Hepatocyte (in vitro differentiated cells): ENCODE data around the gene RANBP1. TPM values are rescaled to one million over a fixed set of nuclear protein-coding genes. Genes with fewer than 3 reads are reported as not detected.

Experiments used
- DNase-seq: peaks from one replicate; pipeline ENCODE4 v3.0.0-alpha.2; 2016; ENCODE audit warnings: low spot score
- H2AFZ ChIP-seq: fragments of 200-600 bp; sonication (generic); 2 replicates; pipeline ENCODE4 v1.6.0; 2016; ENCODE audit warnings: antibody characterized with exemption, mild to moderate bottlenecking
- H3K27ac ChIP-seq: fragments of 200-600 bp; sonication (generic); 2 replicates; pipeline ENCODE4 v1.5.1; 2016; ENCODE audit warnings: mild to moderate bottlenecking
- H3K27me3 ChIP-seq: fragments of 200-600 bp; sonication (generic); 2 replicates; pipeline ENCODE4 v1.6.1; 2016
- H3K36me3 ChIP-seq: fragments of 200-600 bp; sonication (generic); replicated peaks from 2 replicates; pipeline ENCODE4 v1.5.1; 2016; ENCODE audit warnings: low read depth; ENCODE audit not compliant: insufficient read depth
- H3K4me1 ChIP-seq: fragments of 200-600 bp; sonication (generic); 2 replicates; pipeline ENCODE4 v1.5.1; 2016; ENCODE audit warnings: mild to moderate bottlenecking, moderate library complexity; ENCODE audit not compliant: insufficient read depth
- H3K4me2 ChIP-seq: fragments of 200-600 bp; sonication (generic); 2 replicates; pipeline ENCODE4 v1.6.0; 2016
- H3K4me3 ChIP-seq: fragments of 200-600 bp; sonication (generic); 2 replicates; pipeline ENCODE4 v1.5.1; 2016; ENCODE audit warnings: mild to moderate bottlenecking
- H3K79me2 ChIP-seq: fragments of 200-600 bp; sonication (generic); 2 replicates; pipeline ENCODE4 v1.6.0; 2017; ENCODE audit warnings: mild to moderate bottlenecking
- H3K9me2 ChIP-seq: fragments of 200-600 bp; sonication (generic); replicated peaks from 2 replicates; pipeline ENCODE4 v1.6.0; 2017; ENCODE audit warnings: mild to moderate bottlenecking; ENCODE audit not compliant: insufficient read depth
- H3K9me3 ChIP-seq: fragments of 200-600 bp; sonication (generic); 2 replicates; pipeline ENCODE4 v1.5.1; 2016; ENCODE audit warnings: low read depth, mild to moderate bottlenecking
- H4K20me1 ChIP-seq: fragments of 200-600 bp; sonication (generic); 2 replicates; pipeline ENCODE4 v1.6.0; 2016; ENCODE audit warnings: mild to moderate bottlenecking; ENCODE audit not compliant: insufficient read depth, poor library complexity, severe bottlenecking
- CTCF ChIP-seq: fragments of 200-600 bp; sonication (generic); IDR thresholded peaks from 2 replicates; pipeline ENCODE4 v1.5.1; 2016; ENCODE audit warnings: antibody characterized with exemption, mild to moderate bottlenecking; ENCODE audit not compliant: poor library complexity
- EZH2 ChIP-seq: fragments of 200-600 bp; sonication (generic); IDR thresholded peaks from 2 replicates; pipeline ENCODE4 v1.6.1; 2016; ENCODE audit warnings: antibody characterized with exemption, mild to moderate bottlenecking, borderline replicate concordance
- EZH2phosphoT487 ChIP-seq: fragments of 200-600 bp; sonication (generic); IDR thresholded peaks from one replicate; pipeline ENCODE4 v1.6.1; 2018; ENCODE audit warnings: antibody characterized with exemption, mild to moderate bottlenecking, low read depth, moderate library complexity; ENCODE audit not compliant: unreplicated experiment, severe bottlenecking
- WGBS: methylation state at CpG from one replicate; pipeline ENCODE4 v1.1.6; 2016; ENCODE audit warnings: low lambda C conversion rate; ENCODE audit errors: missing lambda C conversion rate; 5-methylcytosine and 5-hydroxymethylcytosine counted together
- polyA plus RNA-seq: library from polyadenylated mRNA; unstranded; fragments of >200 nt; fragmentation: Nextera tagmentation; extraction: Ambion mirVana; gene quantifications from 2 replicates; pipeline ENCODE4 v1.2.1, GENCODE V29; 2016
- total RNA-seq: library from RNA; depleted of rRNA; stranded (reverse); fragments of >200 nt; gene quantifications from 2 replicates; pipeline ENCODE4 v1.2.3, GENCODE V29; 2014

The RANBP1 gene
- total and polyA plus RNA-seq, 2 experiments from 2014 or later, result 189 to 227 TPM

- 89% methylated on average over 4 of the region's 4 CpGs for WGBS
- no peak for TF ChIP-seq EZH2
- TF ChIP-seq CTCF, result no peak
- TF ChIP-seq EZH2phosphoT487, result no peak
Observed at GRCh38 chr22:20138417-20138738, 22.5 kb downstream of the RANBP1 start.

GRCh38 chr22:20138868-20139267 is 23.0 kb downstream of the RANBP1 start:
- H3K4me3 ChIP-seq, result no peak overlapping the region
- DNase-seq, result no peak
- no peaks in the 10 kb centered on the region for H3K36me3 ChIP-seq
- 93% methylated on average over 16 of the region's 16 CpGs for WGBS
- no peak overlapping the region for H3K4me2 ChIP-seq
- H3K9me2 ChIP-seq, result no peaks in the 10 kb centered on the region
- peaks cover 37% of the 10 kb centered on the region for H3K79me2 ChIP-seq
- H2AFZ ChIP-seq, result no peak overlapping the region
- no peak overlapping the region for H3K27ac ChIP-seq
- no peaks in the 10 kb centered on the region for H3K9me3 ChIP-seq
- H3K27me3 ChIP-seq, result no peaks in the 10 kb centered on the region
- no peaks in the 10 kb centered on the region for H3K4me1 ChIP-seq
- peaks cover 19% of the 10 kb centered on the region for H4K20me1 ChIP-seq
- TF ChIP-seq EZH2 (no peak), CTCF (no peak), EZH2phosphoT487 (no peak)

More at GRCh38 chr22:20138417-20138738, 22.5 kb downstream of the RANBP1 start:
- Histone ChIP-seq H3K4me1 (peaks cover under 1% of the 10 kb centered on the region), H3K9me2 (no peaks in the 10 kb centered on the region), H3K36me3 (no peaks in the 10 kb centered on the region), H3K4me2 (no peak overlapping the region), H3K27me3 (no peaks in the 10 kb centered on the region), H3K79me2 (peaks cover 42% of the 10 kb centered on the region), H3K9me3 (no peaks in the 10 kb centered on the region), H4K20me1 (peaks cover 21% of the 10 kb centered on the region), H3K27ac (no peak overlapping the region), H2AFZ (no peak overlapping the region), H3K4me3 (no peak overlapping the region)
- DNase-seq, result no peak

- no peak overlapping the region for H3K27ac ChIP-seq
- H3K79me2 ChIP-seq, result peaks cover 32% of the 10 kb centered on the region
Observed at GRCh38 chr22:20139391-20140106, 23.6 kb downstream of the RANBP1 start.

More at GRCh38 chr22:20139391-20140106, 23.6 kb downstream of the RANBP1 start:
- Histone ChIP-seq H3K27me3 (no peaks in the 10 kb centered on the region), H2AFZ (no peak overlapping the region), H3K4me2 (no peak overlapping the region), H3K36me3 (no peaks in the 10 kb centered on the region), H3K9me3 (no peaks in the 10 kb centered on the region), H3K4me3 (no peak overlapping the region), H3K4me1 (no peaks in the 10 kb centered on the region), H4K20me1 (peaks cover 15% of the 10 kb centered on the region), H3K9me2 (no peaks in the 10 kb centered on the region)
- no peak for DNase-seq
- WGBS, result 98% methylated on average over 36 of the region's 36 CpGs
- no peak for TF ChIP-seq EZH2
- TF ChIP-seq EZH2phosphoT487, result no peak
- TF ChIP-seq CTCF, result no peak
